Purkinje cell (primary cell): ENCODE data around the gene ARAP2. TPM values are rescaled to one million over a fixed set of nuclear protein-coding genes. Genes with fewer than 3 reads are reported as not detected.

Experiments used
- polyA plus RNA-seq: library from polyadenylated mRNA; unstranded; fragments of >200 nt; fragmentation: Nextera tagmentation; gene quantifications from 2 replicates; pipeline ENCODE4 v1.2.1, GENCODE V29; 2014

ARAP2 gene, protein sequence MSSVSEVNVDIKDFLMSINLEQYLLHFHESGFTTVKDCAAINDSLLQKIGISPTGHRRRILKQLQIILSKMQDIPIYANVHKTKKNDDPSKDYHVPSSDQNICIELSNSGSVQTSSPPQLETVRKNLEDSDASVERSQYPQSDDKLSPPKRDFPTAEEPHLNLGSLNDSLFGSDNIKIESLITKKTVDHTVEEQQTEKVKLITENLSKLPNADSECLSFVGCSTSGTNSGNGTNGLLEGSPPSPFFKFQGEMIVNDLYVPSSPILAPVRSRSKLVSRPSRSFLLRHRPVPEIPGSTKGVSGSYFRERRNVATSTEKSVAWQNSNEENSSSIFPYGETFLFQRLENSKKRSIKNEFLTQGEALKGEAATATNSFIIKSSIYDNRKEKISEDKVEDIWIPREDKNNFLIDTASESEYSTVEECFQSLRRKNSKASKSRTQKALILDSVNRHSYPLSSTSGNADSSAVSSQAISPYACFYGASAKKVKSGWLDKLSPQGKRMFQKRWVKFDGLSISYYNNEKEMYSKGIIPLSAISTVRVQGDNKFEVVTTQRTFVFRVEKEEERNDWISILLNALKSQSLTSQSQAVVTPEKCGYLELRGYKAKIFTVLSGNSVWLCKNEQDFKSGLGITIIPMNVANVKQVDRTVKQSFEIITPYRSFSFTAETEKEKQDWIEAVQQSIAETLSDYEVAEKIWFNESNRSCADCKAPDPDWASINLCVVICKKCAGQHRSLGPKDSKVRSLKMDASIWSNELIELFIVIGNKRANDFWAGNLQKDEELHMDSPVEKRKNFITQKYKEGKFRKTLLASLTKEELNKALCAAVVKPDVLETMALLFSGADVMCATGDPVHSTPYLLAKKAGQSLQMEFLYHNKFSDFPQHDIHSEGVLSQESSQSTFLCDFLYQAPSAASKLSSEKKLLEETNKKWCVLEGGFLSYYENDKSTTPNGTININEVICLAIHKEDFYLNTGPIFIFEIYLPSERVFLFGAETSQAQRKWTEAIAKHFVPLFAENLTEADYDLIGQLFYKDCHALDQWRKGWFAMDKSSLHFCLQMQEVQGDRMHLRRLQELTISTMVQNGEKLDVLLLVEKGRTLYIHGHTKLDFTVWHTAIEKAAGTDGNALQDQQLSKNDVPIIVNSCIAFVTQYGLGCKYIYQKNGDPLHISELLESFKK (N-terminal part only)
- polyA plus RNA-seq, result 240 and 335 TPM in 2 replicates

DNA sequence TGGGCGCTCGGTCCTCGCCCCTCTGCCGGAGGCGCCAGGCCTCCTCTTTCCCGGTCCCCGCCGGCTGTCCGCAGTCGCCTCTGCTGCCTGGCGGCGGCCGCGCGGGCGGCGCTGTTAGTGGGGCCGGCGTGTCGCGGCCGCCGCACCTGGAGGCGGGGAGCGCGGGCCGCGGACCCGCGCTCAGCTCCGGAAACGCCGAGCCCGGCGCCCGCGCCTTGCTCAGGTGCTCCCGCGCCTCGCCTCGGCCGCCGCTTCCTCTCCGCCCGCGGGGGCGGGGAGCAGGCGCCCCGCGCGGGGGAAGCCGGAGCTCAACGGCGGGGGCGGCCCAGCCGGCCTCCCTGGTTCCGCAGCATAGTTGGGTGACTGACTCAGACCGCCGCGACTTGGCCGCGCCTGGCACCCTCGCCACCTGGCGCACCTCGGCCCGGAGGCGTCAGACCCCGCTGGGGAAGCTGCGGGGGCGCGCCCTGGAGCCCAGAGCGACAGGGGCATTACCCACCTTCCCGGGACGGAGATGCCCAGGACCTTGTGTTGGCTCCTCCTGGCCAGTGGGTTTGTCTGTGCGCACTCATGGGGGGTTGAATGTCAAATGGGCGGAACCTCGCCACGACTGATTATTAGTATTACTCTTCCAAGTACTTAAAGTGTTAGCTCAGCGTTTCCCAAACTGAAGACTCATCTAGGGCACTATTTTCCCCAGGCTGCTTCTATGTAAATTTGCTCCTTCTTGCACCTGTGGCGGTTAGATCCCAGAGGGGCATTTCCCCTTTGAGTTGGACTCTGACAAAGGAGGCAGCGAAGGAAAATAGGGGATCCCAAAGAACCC, at the start of gene ARAP2:
Gene ARAP2, minus strand, starts transcription at position 258 of the 826 bp plus-strand sequence. CDS start 15,028 bp downstream, outside the sequence.

GRCh38 chr4:36281384-36282106, 37.2 kb upstream of the ARAP2 start, which contains the start of gene DTHD1:
Gene DTHD1, plus strand, starts transcription at chr4:36281616. Its CDS starts 143 bp downstream, at chr4:36281759.

Other genes with a start within 250 kb of the ARAP2 start
- gene DTHD1, start 37.1 kb upstream of the ARAP2 start, polyA plus RNA-seq, result 0.77 TPM in 1 of 2 replicates, not detected in the other